ENCODE data around the gene RAD18. TPM values are rescaled to one million over a fixed set of nuclear protein-coding genes. Genes with fewer than 3 reads are reported as not detected.

RAD18 gene
- total RNA-seq, 3 donors from 2014 or later, result 8.6 to 26.3 (median 13.4) TPM

- Histone ChIP-seq H3K27me3 (no peaks in the 10 kb centered on the region), H3K4me3 (no peak overlapping the region), H3K27ac (no peak overlapping the region), H3K4me1 (no peaks in the 10 kb centered on the region), H3K36me3 (no peaks in the 10 kb centered on the region), H3K9me3 (no peaks in the 10 kb centered on the region)
- TF ChIP-seq POLR2AphosphoS5 (IDR thresholded peaks at IDR 0.05) (no peak), CTCF (IDR thresholded peaks at IDR 0.05) (no peak), POLR2A (IDR thresholded peaks at IDR 0.05) (no peak)
- intact Hi-C loops (cut with DNase I; ENCODE audit: low total_unique reads), result no loop called here
- no peak for DNase-seq (ENCODE audit: low spot score in 2 of 2)
Measured at GRCh38 chr3:8857720-8858367, 105.4 kb downstream of the RAD18 start.

GRCh38 chr3:8856721-8857120, 106.6 kb downstream of the RAD18 start:
- intact Hi-C loops (cut with DNase I; ENCODE audit: low total_unique reads), result no loop called here
- no peaks in the 10 kb centered on the region for H3K27me3 ChIP-seq
- TF ChIP-seq POLR2AphosphoS5 (IDR thresholded peaks at IDR 0.05) (no peak), POLR2A (IDR thresholded peaks at IDR 0.05) (no peak), CTCF (IDR thresholded peaks at IDR 0.05) (no peak)
- H3K36me3 ChIP-seq, result no peaks in the 10 kb centered on the region
- no peak overlapping the region for H3K27ac ChIP-seq
- no peak overlapping the region for H3K4me3 ChIP-seq
- H3K9me3 ChIP-seq, result no peaks in the 10 kb centered on the region
- no peaks in the 10 kb centered on the region for H3K4me1 ChIP-seq
- no peak for DNase-seq (ENCODE audit: low spot score in 2 of 2)

- Histone ChIP-seq H3K4me1 (no peaks in the 10 kb centered on the region), H3K9me3 (no peaks in the 10 kb centered on the region), H3K27me3 (no peaks in the 10 kb centered on the region), H3K36me3 (no peaks in the 10 kb centered on the region), H3K27ac (no peak overlapping the region), H3K4me3 (no peak overlapping the region)
- DNase-seq (ENCODE audit: low spot score in 2 of 2), result no peak
- intact Hi-C loops (cut with DNase I; ENCODE audit: low total_unique reads), result no loop called here
- TF ChIP-seq POLR2AphosphoS5 (IDR thresholded peaks at IDR 0.05), result no peak
- TF ChIP-seq CTCF (IDR thresholded peaks at IDR 0.05), result no peak
- TF ChIP-seq POLR2A (IDR thresholded peaks at IDR 0.05), result no peak
Measured at GRCh38 chr3:8856071-8856470, 107.2 kb downstream of the RAD18 start.

- Histone ChIP-seq H3K4me1 (no peaks in the 10 kb centered on the region), H3K27ac (no peak overlapping the region)
- intact Hi-C loops (cut with DNase I; ENCODE audit: low total_unique reads), result no loop called here
Measured at GRCh38 chr3:8854656-8855055, 108.6 kb downstream of the RAD18 start.

More at GRCh38 chr3:8854656-8855055, 108.6 kb downstream of the RAD18 start:
- Histone ChIP-seq H3K27me3 (no peaks in the 10 kb centered on the region), H3K4me3 (no peak overlapping the region), H3K36me3 (no peaks in the 10 kb centered on the region), H3K9me3 (no peaks in the 10 kb centered on the region)
- DNase-seq (ENCODE audit: low spot score in 2 of 2), result no peak
- TF ChIP-seq CTCF (IDR thresholded peaks at IDR 0.05) (no peak), POLR2AphosphoS5 (IDR thresholded peaks at IDR 0.05) (no peak), POLR2A (IDR thresholded peaks at IDR 0.05) (no peak)
